Gastrocnemius medialis (tissue), 4 donors: ENCODE results near the gene IL1RL1. TPM values are rescaled to one million over a fixed set of nuclear protein-coding genes. Genes with fewer than 3 reads are reported as not detected.

Experiments used
- ATAC-seq, 2 donors: fragments of 150-250 bp; one replicate each; pipeline ENCODE4 v1.9.1; 2016
- DNase-seq, 2 donors: peaks; one replicate each; pipeline ENCODE4 v3.0.0-alpha.2; 2019
- H3K27ac ChIP-seq, 4 donors: fragments of 200-600 bp; sonication (generic); 1 replicate in 1 of 4; 2 replicates in 3 of 4; pipeline ENCODE4 v1.5.1; 2016 to 2018; ENCODE audit warnings: mild to moderate bottlenecking in 2 of 4, moderate library complexity in 1 of 4
- H3K27me3 ChIP-seq, 3 donors: fragments of 200-600 bp; sonication (generic) in 2 of 3; 1 replicate in 1 of 3; 2 replicates in 2 of 3; pipeline versions ENCODE4 v1.5.1 to v1.6.0; 2016 to 2019; ENCODE audit warnings: mild to moderate bottlenecking in 1 of 3, moderate library complexity in 1 of 3
- H3K36me3 ChIP-seq, 2 donors: fragments of 200-600 bp; sonication (generic) in 1 of 2; one replicate each; pipeline ENCODE4 v1.5.1; 2017 to 2018
- H3K4me1 ChIP-seq, 2 donors: fragments of 200-600 bp; sonication (generic) in 1 of 2; one replicate each; pipeline ENCODE4 v1.5.1; 2016 to 2017; ENCODE audit warnings: mild to moderate bottlenecking in 2 of 2
- H3K4me3 ChIP-seq, 4 donors: fragments of 200-600 bp; sonication (generic) in 3 of 4; 1 replicate in 1 of 4; 2 replicates in 3 of 4; pipeline ENCODE4 v1.5.1; 2016 to 2019; ENCODE audit warnings: mild to moderate bottlenecking in 2 of 4
- H3K9me3 ChIP-seq, 3 donors: fragments of 200-600 bp; sonication (generic) in 2 of 3; 1 replicate in 1 of 3; 2 replicates in 2 of 3; pipeline ENCODE4 v1.5.1; 2016 to 2019
- POLR2A ChIP-seq, 2 donors: fragments of 450-650 bp; IDR thresholded peaks; one replicate each; pipeline ENCODE4 v1.6.1; 2017; ENCODE audit warnings: antibody characterized with exemption in 2 of 2, mild to moderate bottlenecking in 2 of 2, moderate library complexity in 2 of 2
- in situ Hi-C, 4 donors: fragments of 200-750 bp; cut with MboI; loops; one replicate each; pipeline versions ENCODE4 v1.15.0 to v1.8.0; 2017; ENCODE audit warnings: low sequenced_read_pairs in 4 of 4
- intact Hi-C: fragments of 100-400 bp; cut with DNase I; formaldehyde crosslinking; loops from one replicate; pipeline ENCODE4 v1.15.1; 2023; ENCODE audit warnings: low total_unique reads
- total RNA-seq, 4 donors: library from RNA; depleted of rRNA; stranded (reverse); fragments of >200 nt; gene quantifications; one replicate each; pipeline versions ENCODE4 v1.1.0 to v1.2.3, GENCODE V29; 2016
- TF ChIP-seq, protein P1 (sequence below), 5 experiments: fragments of 450-650 bp in 3 of 5; fragments of 200-600 bp in 2 of 5; sonication (generic) in 2 of 5; IDR thresholded peaks in 4 of 5; conservative IDR thresholded peaks in 1 of 5; 1 replicate in 4 of 5; 2 replicates in 1 of 5; pipeline ENCODE4 v1.5.1; 2016 to 2019; ENCODE audit warnings: antibody characterized with exemption in 5 of 5, mild to moderate bottlenecking in 3 of 5, moderate library complexity in 3 of 5

The IL1RL1 gene
- total RNA-seq, 4 donors from 2014 or later = 0.82 to 6.8 (median 2.7) TPM

DNA sequence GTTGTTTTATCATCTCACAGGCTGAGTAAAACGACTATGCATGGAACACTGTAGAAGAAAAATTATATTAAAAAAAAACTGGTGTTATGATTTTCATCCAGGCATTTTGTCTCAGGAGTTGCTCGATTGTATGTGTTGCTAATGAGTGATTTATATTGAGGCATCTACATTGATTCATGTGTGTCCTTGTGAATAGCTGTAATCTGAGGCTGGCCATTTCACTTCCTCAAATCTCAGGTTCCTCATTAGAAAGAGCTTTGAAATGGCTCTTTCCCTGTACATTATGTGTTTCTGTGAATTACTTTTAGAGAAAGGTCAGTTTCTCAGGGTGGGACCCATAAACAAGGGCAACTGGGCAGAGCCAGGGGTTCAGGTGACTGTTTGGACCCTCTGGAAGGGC is 46.6 kb downstream of the IL1RL1 start:
- intact Hi-C loops (loop anchor here (5.0 to 10.0 kb wide), 3 partner anchors 173 to 351 kb away; partner anchors contain the start of gene IL1RL2), in situ Hi-C loops (loop anchor here in 2 of 4 donors (5.0 to 10.0 kb wide), 2 partner anchors 103 to 341 kb away; no protein-coding TSS in a partner anchor)
- no peak overlapping the region for H3K27ac ChIP-seq
- DNase-seq = no peak
- H3K4me3 ChIP-seq = no peak overlapping the region
- H3K36me3 ChIP-seq = no peaks in the 10 kb centered on the region
- no peaks in the 10 kb centered on the region for H3K9me3 ChIP-seq
- peaks cover 0 to 6% of the 10 kb centered on the region in 2 donors for H3K4me1 ChIP-seq
- no peaks in the 10 kb centered on the region for H3K27me3 ChIP-seq
- TF ChIP-seq, protein P1, sequence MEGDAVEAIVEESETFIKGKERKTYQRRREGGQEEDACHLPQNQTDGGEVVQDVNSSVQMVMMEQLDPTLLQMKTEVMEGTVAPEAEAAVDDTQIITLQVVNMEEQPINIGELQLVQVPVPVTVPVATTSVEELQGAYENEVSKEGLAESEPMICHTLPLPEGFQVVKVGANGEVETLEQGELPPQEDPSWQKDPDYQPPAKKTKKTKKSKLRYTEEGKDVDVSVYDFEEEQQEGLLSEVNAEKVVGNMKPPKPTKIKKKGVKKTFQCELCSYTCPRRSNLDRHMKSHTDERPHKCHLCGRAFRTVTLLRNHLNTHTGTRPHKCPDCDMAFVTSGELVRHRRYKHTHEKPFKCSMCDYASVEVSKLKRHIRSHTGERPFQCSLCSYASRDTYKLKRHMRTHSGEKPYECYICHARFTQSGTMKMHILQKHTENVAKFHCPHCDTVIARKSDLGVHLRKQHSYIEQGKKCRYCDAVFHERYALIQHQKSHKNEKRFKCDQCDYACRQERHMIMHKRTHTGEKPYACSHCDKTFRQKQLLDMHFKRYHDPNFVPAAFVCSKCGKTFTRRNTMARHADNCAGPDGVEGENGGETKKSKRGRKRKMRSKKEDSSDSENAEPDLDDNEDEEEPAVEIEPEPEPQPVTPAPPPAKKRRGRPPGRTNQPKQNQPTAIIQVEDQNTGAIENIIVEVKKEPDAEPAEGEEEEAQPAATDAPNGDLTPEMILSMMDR (IDR thresholded peaks at IDR 0.05 in 4 of 5, conservative IDR thresholded peaks at IDR 0.05 in 1 of 5) = no peak
- no peak for TF ChIP-seq POLR2A (IDR thresholded peaks at IDR 0.05)
- no peak for ATAC-seq

DNA sequence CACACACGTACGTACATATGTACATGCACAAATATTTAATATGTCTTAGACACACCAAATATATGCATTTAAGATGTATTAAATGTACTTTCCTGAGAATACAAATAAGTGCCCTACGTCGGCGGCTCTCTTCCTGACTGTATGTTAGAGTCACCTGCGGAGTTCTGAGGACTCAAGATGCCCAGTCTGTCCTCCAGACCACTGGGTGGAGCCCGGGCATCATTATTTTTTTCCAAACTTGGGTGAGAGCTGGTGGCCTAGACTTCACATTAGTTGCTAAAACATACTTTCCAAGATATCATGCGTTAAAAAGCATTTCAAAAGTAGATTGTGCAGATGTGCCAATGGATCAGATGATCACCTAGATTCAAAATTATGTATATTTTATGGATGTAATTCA is 47.1 kb downstream of the IL1RL1 start:
- in situ Hi-C loops = loop anchor here in 2 of 4 donors (5.0 to 10.0 kb wide), 2 partner anchors 104 to 341 kb away; no protein-coding TSS in a partner anchor
- H3K4me3 ChIP-seq = no peak overlapping the region
- TF ChIP-seq, protein P1 (IDR thresholded peaks at IDR 0.05 in 4 of 5, conservative IDR thresholded peaks at IDR 0.05 in 1 of 5) = no peak
- TF ChIP-seq POLR2A (IDR thresholded peaks at IDR 0.05) = no peak

GRCh38 chr2:102359527-102359926 is 48.2 kb downstream of the IL1RL1 start:
- Histone ChIP-seq H3K27me3 (no peaks in the 10 kb centered on the region), H3K9me3 (no peaks in the 10 kb centered on the region), H3K27ac (no peak overlapping the region), H3K36me3 (no peaks in the 10 kb centered on the region), H3K4me1 (peaks cover 0 to 6% of the 10 kb centered on the region in 2 donors), H3K4me3 (no peak overlapping the region)
- intact Hi-C loops = loop anchor here (5.0 to 10.0 kb wide), 3 partner anchors 175 to 352 kb away; partner anchors contain the start of gene IL1RL2
- DNase-seq = no peak
- in situ Hi-C loops = loop anchor here in 2 of 4 donors (5.0 to 10.0 kb wide), 2 partner anchors 105 to 342 kb away; no protein-coding TSS in a partner anchor
- TF ChIP-seq POLR2A (IDR thresholded peaks at IDR 0.05) = no peak
- no peak for ATAC-seq

More for the DNA sequence above, 47.1 kb downstream of the IL1RL1 start:
- peaks cover 0 to 6% of the 10 kb centered on the region in 2 donors for H3K4me1 ChIP-seq
- intact Hi-C loops = loop anchor here (5.0 to 10.0 kb wide), 3 partner anchors 174 to 351 kb away; partner anchors contain the start of gene IL1RL2
- H3K36me3 ChIP-seq = no peaks in the 10 kb centered on the region
- no peaks in the 10 kb centered on the region for H3K27me3 ChIP-seq
- ATAC-seq (no peak), DNase-seq (no peak)
- H3K9me3 ChIP-seq = no peaks in the 10 kb centered on the region
- no peak overlapping the region for H3K27ac ChIP-seq

GRCh38 chr2:102361632-102362241 is 50.4 kb downstream of the IL1RL1 start:
- intact Hi-C loops (no loop called here), in situ Hi-C loops (no loop called here)
- Histone ChIP-seq H3K36me3 (no peaks in the 10 kb centered on the region), H3K9me3 (no peaks in the 10 kb centered on the region), H3K27ac (no peak overlapping the region), H3K4me1 (no peaks in the 10 kb centered on the region), H3K4me3 (no peak overlapping the region), H3K27me3 (no peaks in the 10 kb centered on the region)
- TF ChIP-seq POLR2A (IDR thresholded peaks at IDR 0.05) = no peak
- TF ChIP-seq, protein P1 (IDR thresholded peaks at IDR 0.05 in 4 of 5, conservative IDR thresholded peaks at IDR 0.05 in 1 of 5) = no peak
- no peak for DNase-seq
- no peak for ATAC-seq

DNA sequence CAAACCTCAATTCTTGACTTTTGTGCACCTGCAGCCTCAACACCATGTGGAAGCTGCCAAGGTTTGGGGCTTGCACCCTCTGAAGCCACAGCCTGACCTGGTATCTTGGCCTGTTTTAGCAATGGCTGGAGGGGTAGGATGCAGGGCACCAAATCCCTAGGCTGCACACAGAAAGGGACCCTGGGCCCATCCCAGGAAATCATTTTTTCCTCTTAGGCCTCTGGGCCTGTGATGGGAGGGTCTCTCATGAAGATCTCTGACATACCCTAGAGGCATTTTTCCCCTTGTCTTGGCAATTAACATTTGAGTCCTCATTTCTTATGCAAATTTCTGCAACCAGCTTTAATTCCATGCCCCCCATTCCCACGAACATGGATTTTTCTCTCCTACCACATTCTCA is 54.4 kb downstream of the IL1RL1 start:
- Histone ChIP-seq H3K4me1 (no peaks in the 10 kb centered on the region), H3K27ac (no peak overlapping the region), H3K27me3 (no peaks in the 10 kb centered on the region), H3K4me3 (no peak overlapping the region), H3K9me3 (no peaks in the 10 kb centered on the region), H3K36me3 (no peaks in the 10 kb centered on the region)
- in situ Hi-C loops = no loop called here
- no peak for ATAC-seq
- TF ChIP-seq POLR2A (IDR thresholded peaks at IDR 0.05) = no peak
- TF ChIP-seq, protein P1 (IDR thresholded peaks at IDR 0.05 in 4 of 5, conservative IDR thresholded peaks at IDR 0.05 in 1 of 5) = no peak
- intact Hi-C loops = no loop called here
- no peak for DNase-seq
